Osteoblast (primary cell): Measurements from ENCODE around the gene ENTPD7. TPM values are rescaled to one million over a fixed set of nuclear protein-coding genes. Genes with fewer than 3 reads are reported as not detected.

Experiments
- DNase-seq: peaks from one replicate; pipeline ENCODE4 v3.0.0; 2011; ENCODE audit warnings: low spot score, mixed read lengths; ENCODE audit not compliant: insufficient read length; ENCODE audit errors: missing footprints
- H2AFZ ChIP-seq: 2 replicates; pipeline ENCODE4 v1.6.0; 2011; ENCODE audit warnings: mild to moderate bottlenecking, low read length
- H3K27ac ChIP-seq: 2 replicates; pipeline ENCODE4 v1.5.1; 2011; ENCODE audit warnings: mild to moderate bottlenecking, low read depth, low read length, moderate library complexity
- H3K27me3 ChIP-seq: 2 replicates; pipeline ENCODE4 v1.6.0; 2012; ENCODE audit warnings: mild to moderate bottlenecking, control low read depth, inconsistent platforms, low read length, moderate library complexity; ENCODE audit not compliant: insufficient read depth
- H3K36me3 ChIP-seq: 2 replicates; pipeline ENCODE4 v1.5.1; 2011; ENCODE audit warnings: mild to moderate bottlenecking, low read length, control low read depth, moderate library complexity; ENCODE audit not compliant: insufficient read depth
- H3K4me1 ChIP-seq: 2 replicates; pipeline ENCODE4 v1.5.1; 2011; ENCODE audit warnings: mild to moderate bottlenecking, low read length, control low read depth, moderate library complexity; ENCODE audit not compliant: insufficient read depth
- H3K4me2 ChIP-seq: 2 replicates; pipeline ENCODE4 v1.6.0; 2011; ENCODE audit warnings: mild to moderate bottlenecking, low read length; ENCODE audit not compliant: insufficient read depth
- H3K4me3 ChIP-seq: fragments of 200-600 bp; sonication (generic); 3 replicates; pipeline ENCODE4 v1.5.1; 2012; ENCODE audit warnings: mild to moderate bottlenecking, low read length, inconsistent platforms; ENCODE audit not compliant: insufficient read depth
- H3K79me2 ChIP-seq: 2 replicates; pipeline ENCODE4 v1.6.0; 2012; ENCODE audit warnings: mild to moderate bottlenecking, low read length, control low read depth, inconsistent platforms; ENCODE audit not compliant: insufficient read depth
- H3K9me3 ChIP-seq: 2 replicates; pipeline ENCODE4 v1.5.1; 2011; ENCODE audit warnings: low read depth, low read length, control low read depth
- H4K20me1 ChIP-seq: 2 replicates; pipeline ENCODE4 v1.6.0; 2012; ENCODE audit warnings: mild to moderate bottlenecking, low read length, control low read depth; ENCODE audit not compliant: insufficient read depth
- total RNA-seq: library from RNA; depleted of rRNA; stranded (reverse); fragments of >200 nt; gene quantifications from 2 replicates; pipeline ENCODE4 v1.2.3, GENCODE V29; 2012
- TF ChIP-seq, protein P1 (sequence below): IDR thresholded peaks from 2 replicates; pipeline ENCODE4 v1.5.1; 2011; ENCODE audit warnings: mild to moderate bottlenecking, low read depth, low read length, moderate library complexity; ENCODE audit errors: extremely low read depth

ENTPD7 gene
- total RNA-seq, 1 donor = 35.5 TPM

DNA sequence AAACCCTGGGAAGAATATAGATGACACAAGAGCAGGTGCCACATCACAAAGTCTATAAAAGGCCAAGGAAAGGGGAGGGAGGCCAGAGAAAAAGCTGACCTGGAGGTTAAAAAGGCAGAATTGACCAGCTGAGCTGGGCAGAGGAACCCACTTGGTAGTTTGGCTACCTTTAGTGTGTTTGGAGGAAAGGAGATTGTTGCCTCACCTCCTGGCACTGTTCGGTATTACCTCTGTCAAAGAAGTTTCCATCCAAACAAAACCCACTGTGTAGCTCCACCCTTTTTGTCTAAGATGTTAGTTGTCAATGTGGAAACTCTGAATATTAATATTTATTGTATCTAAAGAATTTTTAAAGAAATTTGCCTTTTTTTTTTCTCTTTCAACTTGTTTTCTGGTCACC, 23.4 kb downstream of the ENTPD7 start:
- no peaks in the 10 kb centered on the region for H4K20me1 ChIP-seq
- no peaks in the 10 kb centered on the region for H3K27me3 ChIP-seq
- H3K4me1 ChIP-seq = peaks cover 17% of the 10 kb centered on the region
- H3K79me2 ChIP-seq = peaks cover 44% of the 10 kb centered on the region
- H3K27ac ChIP-seq = peak overlapping the region; percentile 9
- TF ChIP-seq, protein P1, sequence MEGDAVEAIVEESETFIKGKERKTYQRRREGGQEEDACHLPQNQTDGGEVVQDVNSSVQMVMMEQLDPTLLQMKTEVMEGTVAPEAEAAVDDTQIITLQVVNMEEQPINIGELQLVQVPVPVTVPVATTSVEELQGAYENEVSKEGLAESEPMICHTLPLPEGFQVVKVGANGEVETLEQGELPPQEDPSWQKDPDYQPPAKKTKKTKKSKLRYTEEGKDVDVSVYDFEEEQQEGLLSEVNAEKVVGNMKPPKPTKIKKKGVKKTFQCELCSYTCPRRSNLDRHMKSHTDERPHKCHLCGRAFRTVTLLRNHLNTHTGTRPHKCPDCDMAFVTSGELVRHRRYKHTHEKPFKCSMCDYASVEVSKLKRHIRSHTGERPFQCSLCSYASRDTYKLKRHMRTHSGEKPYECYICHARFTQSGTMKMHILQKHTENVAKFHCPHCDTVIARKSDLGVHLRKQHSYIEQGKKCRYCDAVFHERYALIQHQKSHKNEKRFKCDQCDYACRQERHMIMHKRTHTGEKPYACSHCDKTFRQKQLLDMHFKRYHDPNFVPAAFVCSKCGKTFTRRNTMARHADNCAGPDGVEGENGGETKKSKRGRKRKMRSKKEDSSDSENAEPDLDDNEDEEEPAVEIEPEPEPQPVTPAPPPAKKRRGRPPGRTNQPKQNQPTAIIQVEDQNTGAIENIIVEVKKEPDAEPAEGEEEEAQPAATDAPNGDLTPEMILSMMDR = no peak
- no peak overlapping the region for H3K4me2 ChIP-seq
- H3K4me3 ChIP-seq = no peak overlapping the region
- DNase-seq = no peak
- no peaks in the 10 kb centered on the region for H3K9me3 ChIP-seq
- H2AFZ ChIP-seq = no peak overlapping the region
- peaks cover 68% of the 10 kb centered on the region for H3K36me3 ChIP-seq

GRCh38 chr10:99685597-99685967, 26.3 kb downstream of the ENTPD7 start:
- Histone ChIP-seq H3K79me2 (peaks cover 33% of the 10 kb centered on the region), H3K9me3 (no peaks in the 10 kb centered on the region), H3K27me3 (no peaks in the 10 kb centered on the region), H3K4me3 (no peak overlapping the region), H3K4me2 (no peak overlapping the region), H3K27ac (no peak overlapping the region), H3K4me1 (peaks cover 30% of the 10 kb centered on the region), H2AFZ (no peak overlapping the region), H4K20me1 (no peaks in the 10 kb centered on the region), H3K36me3 (peaks cover 58% of the 10 kb centered on the region)
- DNase-seq = no peak
- TF ChIP-seq, protein P1 = no peak

GRCh38 chr10:99689461-99689860, 30.2 kb downstream of the ENTPD7 start:
- Histone ChIP-seq H3K79me2 (peaks cover 22% of the 10 kb centered on the region), H3K27ac (peak overlapping the region; percentile 3), H3K27me3 (no peaks in the 10 kb centered on the region), H2AFZ (no peak overlapping the region), H3K4me1 (peaks cover 34% of the 10 kb centered on the region), H3K4me2 (no peak overlapping the region), H4K20me1 (no peaks in the 10 kb centered on the region), H3K4me3 (no peak overlapping the region), H3K36me3 (peaks cover 64% of the 10 kb centered on the region), H3K9me3 (no peaks in the 10 kb centered on the region)
- no peak for DNase-seq
- TF ChIP-seq, protein P1 = no peak

DNA sequence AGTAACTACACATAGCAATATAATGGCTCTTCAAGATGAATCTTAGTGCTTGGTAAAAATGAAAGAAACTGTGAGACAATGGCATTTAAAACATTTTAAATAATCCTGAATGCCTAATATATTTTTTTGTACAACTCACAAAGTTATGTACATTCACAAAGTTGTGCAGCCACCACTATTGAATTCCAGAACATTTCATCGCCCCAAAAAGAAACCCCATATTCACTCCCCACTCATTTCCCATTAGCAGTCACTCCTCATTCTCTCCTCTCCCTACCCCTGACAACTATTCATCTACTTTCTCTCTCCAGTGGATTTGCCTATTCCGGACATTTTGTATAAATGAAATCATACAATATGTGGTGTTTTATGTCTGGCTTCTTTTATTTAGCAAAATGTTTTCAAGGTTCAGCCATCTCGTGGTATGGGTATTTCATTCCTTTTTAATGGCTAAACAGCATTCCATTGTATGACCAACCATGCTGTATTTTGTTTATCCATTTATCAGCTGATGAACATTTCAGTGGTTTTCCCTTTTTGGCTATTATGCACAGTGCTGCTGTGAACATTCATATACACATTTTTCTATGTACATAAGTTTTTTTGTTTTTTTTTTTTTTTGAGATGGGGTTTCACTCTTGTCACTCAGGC, 34.7 kb downstream of the ENTPD7 start:
- DNase-seq = peak; percentile 53
- H3K36me3 ChIP-seq = peaks cover 74% of the 10 kb centered on the region
- no peaks in the 10 kb centered on the region for H3K27me3 ChIP-seq
- H3K79me2 ChIP-seq = peaks cover 19% of the 10 kb centered on the region
- TF ChIP-seq, protein P1 = no peak
- H3K4me1 ChIP-seq = peaks cover 45% of the 10 kb centered on the region
- peak overlapping the region; percentile 75 for H3K4me2 ChIP-seq
- no peaks in the 10 kb centered on the region for H3K9me3 ChIP-seq
- peak overlapping the region; percentile 55 for H2AFZ ChIP-seq
- peak overlapping the region; percentile 32 for H3K4me3 ChIP-seq
- no peaks in the 10 kb centered on the region for H4K20me1 ChIP-seq
- peak overlapping the region; percentile 92 for H3K27ac ChIP-seq
